Type B pancreatic cell (in vitro differentiated cells): Measurements from ENCODE around the gene CD300LB. TPM values are rescaled to one million over a fixed set of nuclear protein-coding genes. Genes with fewer than 3 reads are reported as not detected.
"Not testable (repeated sequence)": the region's sequence is repeated elsewhere in the genome, so short reads cannot be mapped to it uniquely, and the experiment has no call there.

Source experiments
- DNase-seq: peaks from one replicate; pipeline ENCODE4 v3.0.0; 2021; ENCODE audit warnings: mixed read lengths; ENCODE audit not compliant: unreplicated experiment; ENCODE audit errors: extremely low spot score
- H3K27ac Mint-ChIP-seq: 2 replicates; pipeline ENCODE4 v1.8.0; 2021; ENCODE audit warnings: mild to moderate bottlenecking, mixed read lengths
- H3K27me3 Mint-ChIP-seq: 2 replicates; pipeline ENCODE4 v1.8.0; 2021; ENCODE audit warnings: mixed read lengths
- H3K36me3 Mint-ChIP-seq: 2 replicates; pipeline ENCODE4 v1.8.0; 2021; ENCODE audit warnings: mixed read lengths
- H3K4me1 Mint-ChIP-seq: one replicate; pipeline ENCODE4 v1.8.0; 2021; ENCODE audit warnings: mixed read lengths; ENCODE audit not compliant: unreplicated experiment
- H3K4me3 Mint-ChIP-seq: 2 replicates; pipeline ENCODE4 v1.8.0; 2021; ENCODE audit warnings: mild to moderate bottlenecking, mixed read lengths
- H3K9me3 Mint-ChIP-seq: 2 replicates; pipeline ENCODE4 v1.8.0; 2021; ENCODE audit warnings: mixed read lengths
- CTCF ChIP-seq: fragments of 200-600 bp; sonication (generic); conservative IDR thresholded peaks from 2 replicates; pipeline ENCODE4 v1.5.0; 2021; ENCODE audit warnings: antibody characterized with exemption, mild to moderate bottlenecking
- total RNA-seq: library from RNA; stranded (reverse); gene quantifications from 2 replicates; pipeline ENCODE4 v1.2.1, GENCODE V29; 2021; ENCODE audit warnings: low replicate concordance

The CD300LB gene
- total RNA-seq, 1 donor from 2014 or later = not detected

DNA sequence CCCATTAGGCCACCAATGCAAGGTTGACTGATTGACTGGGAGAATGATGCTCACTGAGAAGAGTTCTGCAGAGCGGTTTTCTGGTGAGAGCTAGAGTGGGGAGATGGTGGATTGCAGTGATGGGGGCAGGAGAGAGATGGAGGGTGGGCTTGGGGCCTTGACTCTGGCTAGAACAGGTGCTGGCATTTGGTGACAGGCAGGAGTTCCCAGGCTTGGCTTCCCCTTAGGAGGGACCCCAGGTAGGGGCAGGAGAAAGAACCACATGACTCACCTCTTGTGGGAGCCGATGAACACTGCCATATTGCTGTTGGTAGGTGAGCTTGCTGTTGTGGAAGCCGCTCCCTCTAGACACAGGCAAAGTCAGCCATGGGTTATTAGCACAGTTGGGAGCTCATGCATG lies 8.0 kb downstream of the CD300LB start:
- no peaks in the 10 kb centered on the region for H3K36me3 Mint-ChIP-seq
- H3K27ac Mint-ChIP-seq = no peak overlapping the region
- DNase-seq = peak; percentile 39
- no peak overlapping the region for H3K4me3 Mint-ChIP-seq
- no peak for TF ChIP-seq CTCF
- H3K9me3 Mint-ChIP-seq = peaks cover 4% of the 10 kb centered on the region
- H3K27me3 Mint-ChIP-seq = peaks cover 38% of the 10 kb centered on the region
- no peaks in the 10 kb centered on the region for H3K4me1 Mint-ChIP-seq

DNA sequence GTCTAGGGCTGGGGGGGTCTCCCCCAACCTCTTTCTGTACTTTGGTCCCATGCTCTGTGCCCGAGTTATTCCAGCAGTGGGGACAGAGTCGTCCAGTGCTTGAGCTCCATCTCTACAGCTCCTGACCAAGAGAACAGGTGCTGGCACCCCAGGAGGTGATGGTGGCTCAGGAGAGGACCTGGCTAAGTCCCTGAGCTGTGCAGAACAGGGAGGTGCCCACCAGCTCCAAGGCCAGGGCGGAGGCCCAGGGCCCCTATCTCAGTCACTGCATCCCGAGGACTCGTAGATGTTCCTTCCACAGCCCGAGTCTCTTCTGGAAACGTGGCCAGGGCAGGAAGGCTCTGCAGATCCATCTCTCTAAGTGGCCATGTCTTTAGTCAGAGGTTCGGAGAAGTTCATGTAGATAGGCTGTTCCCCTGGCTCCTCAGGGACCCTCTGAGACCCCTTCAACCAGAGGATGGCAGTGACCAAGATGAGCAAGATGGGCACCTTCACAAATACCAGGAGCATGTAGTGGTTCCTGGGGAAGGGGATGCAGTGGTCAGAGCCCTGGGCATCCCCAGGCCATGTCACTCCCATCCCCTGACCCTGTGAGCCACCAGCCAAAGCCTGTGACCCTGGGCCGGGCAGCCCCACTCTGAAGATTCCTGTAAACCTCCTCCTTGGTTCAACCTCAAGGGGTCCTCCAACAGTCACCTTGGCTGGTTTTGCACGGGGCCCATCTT lies 8.7 kb downstream of the CD300LB start:
- Mint-ChIP-seq H3K27ac (no peak overlapping the region), H3K9me3 (peaks cover 4% of the 10 kb centered on the region), H3K4me1 (no peaks in the 10 kb centered on the region), H3K36me3 (no peaks in the 10 kb centered on the region), H3K27me3 (peaks cover 35% of the 10 kb centered on the region), H3K4me3 (no peak overlapping the region)
- TF ChIP-seq CTCF = no peak
- DNase-seq = peak; percentile 56

- peaks cover 33% of the 10 kb centered on the region for H3K27me3 Mint-ChIP-seq
- peaks cover 4% of the 10 kb centered on the region for H3K9me3 Mint-ChIP-seq
- H3K4me1 Mint-ChIP-seq = no peaks in the 10 kb centered on the region
- no peak overlapping the region for H3K4me3 Mint-ChIP-seq
- no peak for TF ChIP-seq CTCF
- H3K27ac Mint-ChIP-seq = no peak overlapping the region
- H3K36me3 Mint-ChIP-seq = no peaks in the 10 kb centered on the region
- peak; percentile 48 for DNase-seq
Observed at GRCh38 chr17:74521701-74522201, 9.5 kb downstream of the CD300LB start.

GRCh38 chr17:74520790-74521480 lies 10.3 kb downstream of the CD300LB start:
- DNase-seq = peak; percentile 60
- Mint-ChIP-seq H3K27ac (no peak overlapping the region), H3K4me1 (no peaks in the 10 kb centered on the region), H3K4me3 (no peak overlapping the region), H3K27me3 (peaks cover 36% of the 10 kb centered on the region), H3K9me3 (peaks cover 4% of the 10 kb centered on the region), H3K36me3 (no peaks in the 10 kb centered on the region)
- no peak for TF ChIP-seq CTCF

DNA sequence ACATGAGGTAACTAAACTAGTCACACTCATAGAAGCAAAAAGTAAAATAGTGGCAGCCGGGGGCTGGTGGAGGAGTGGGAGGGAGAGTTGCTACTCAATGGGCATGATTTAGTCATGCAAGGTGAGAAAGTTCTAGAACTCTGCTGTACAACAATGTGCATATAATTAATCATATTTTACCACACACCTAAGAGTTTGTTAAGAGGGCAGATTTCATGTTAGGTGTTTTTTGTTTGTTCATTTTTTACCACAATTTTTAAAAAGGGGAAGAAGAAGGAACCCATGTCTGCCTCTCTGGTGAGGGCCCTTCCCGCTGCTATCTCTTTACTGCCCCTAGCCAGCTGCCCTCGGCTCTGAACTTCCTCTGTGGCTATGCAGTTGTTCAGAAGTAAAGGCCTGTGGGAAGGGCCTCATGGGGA lies 11.2 kb downstream of the CD300LB start:
- Mint-ChIP-seq H3K4me3 (no peak overlapping the region), H3K27ac (no peak overlapping the region), H3K4me1 (no peaks in the 10 kb centered on the region), H3K36me3 (no peaks in the 10 kb centered on the region), H3K27me3 (peaks cover 37% of the 10 kb centered on the region), H3K9me3 (peaks cover 4% of the 10 kb centered on the region)
- no peak for DNase-seq
- TF ChIP-seq CTCF = no peak

DNA sequence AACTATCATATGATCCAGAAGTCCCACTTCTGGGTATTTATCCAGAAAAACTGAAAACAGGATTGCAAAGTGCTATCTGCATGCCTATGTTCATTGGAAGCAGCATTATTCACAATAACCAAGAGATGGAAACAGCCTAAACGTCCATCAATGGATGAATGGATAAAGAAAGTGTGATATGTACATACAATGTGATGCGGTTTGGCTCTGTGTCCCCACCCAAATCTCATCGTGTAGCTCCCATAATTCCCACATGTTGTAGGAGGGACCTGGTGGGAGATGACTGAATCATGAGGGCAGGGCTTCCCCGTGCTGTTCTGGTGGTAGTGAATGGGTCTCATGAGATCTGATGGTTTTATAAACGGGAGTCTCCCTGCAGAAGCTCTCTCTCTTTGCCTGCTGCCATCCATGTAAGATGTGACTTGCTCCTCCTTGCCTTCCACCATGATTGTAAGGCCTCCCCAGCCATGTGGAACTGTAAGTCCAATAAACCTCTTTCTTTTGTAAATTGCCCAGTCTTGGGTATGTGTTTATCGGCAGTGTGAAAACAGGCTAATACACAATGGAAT lies 12.8 kb downstream of the CD300LB start:
- H3K27me3 Mint-ChIP-seq = peaks cover 38% of the 10 kb centered on the region
- DNase-seq, H3K4me3 Mint-ChIP-seq, H3K36me3 Mint-ChIP-seq, H3K4me1 Mint-ChIP-seq, H3K27ac Mint-ChIP-seq: not testable (repeated sequence)
- peaks cover 16% of the 10 kb centered on the region for H3K9me3 Mint-ChIP-seq
